Mesenchymal stem cell (in vitro differentiated cells and primary cell): ENCODE measurements around the gene CKAP4.

Experiments used
- DNase-seq: peaks from one replicate; pipeline ENCODE4 v3.0.0-alpha.2; 2013
- H2AFZ ChIP-seq: one replicate; pipeline ENCODE4 v1.6.1; 2013; ENCODE audit warnings: low read depth, mild to moderate bottlenecking, control low read depth, inconsistent platforms, low read length, moderate library complexity
- H2AK5ac ChIP-seq: 2 replicates; pipeline ENCODE4 v1.6.1; 2013; ENCODE audit warnings: low read length, moderate library complexity, mild to moderate bottlenecking, inconsistent platforms; ENCODE audit not compliant: severe bottlenecking
- H2BK120ac ChIP-seq: one replicate; pipeline ENCODE4 v1.6.1; 2013; ENCODE audit warnings: low read depth, mild to moderate bottlenecking, inconsistent platforms, low read length, moderate library complexity
- H2BK12ac ChIP-seq, 2 experiments: one replicate each; pipeline ENCODE4 v1.6.1; 2013; ENCODE audit warnings: inconsistent platforms in 2 of 2, low read length in 2 of 2, mild to moderate bottlenecking in 2 of 2, moderate library complexity in 2 of 2, control low read depth in 1 of 2
- H2BK15ac ChIP-seq: one replicate; pipeline ENCODE4 v1.6.1; 2013; ENCODE audit warnings: mild to moderate bottlenecking, low read depth, inconsistent platforms; ENCODE audit not compliant: poor library complexity, severe bottlenecking
- H2BK5ac ChIP-seq: 2 replicates; pipeline ENCODE4 v1.6.1; 2013; ENCODE audit warnings: low read depth, mild to moderate bottlenecking, low read length, control low read depth, inconsistent platforms; ENCODE audit not compliant: poor library complexity, severe bottlenecking
- H3K14ac ChIP-seq, 2 experiments: one replicate each; pipeline ENCODE4 v1.6.1; 2013; ENCODE audit warnings: inconsistent platforms in 2 of 2, low read length in 2 of 2, control low read depth in 1 of 2, mild to moderate bottlenecking in 1 of 2, moderate library complexity in 1 of 2
- H3K18ac ChIP-seq, 2 experiments: one replicate each; pipeline ENCODE4 v1.6.1; 2013; ENCODE audit warnings: inconsistent platforms in 2 of 2, low read length in 2 of 2, control low read depth in 1 of 2, low read depth in 1 of 2, mild to moderate bottlenecking in 1 of 2
- H3K23ac ChIP-seq, 2 experiments: one replicate each; pipeline ENCODE4 v1.6.1; 2013; ENCODE audit warnings: inconsistent platforms in 2 of 2, low read length in 2 of 2, mild to moderate bottlenecking in 2 of 2, moderate library complexity in 2 of 2, control low read depth in 1 of 2
- H3K27ac ChIP-seq: 2 replicates; pipeline ENCODE4 v1.5.1; 2013; ENCODE audit warnings: mild to moderate bottlenecking, moderate library complexity, low read length, control low read depth, inconsistent platforms; ENCODE audit not compliant: poor library complexity, severe bottlenecking
- H3K27me3 ChIP-seq, 2 experiments: 2 replicates each; pipeline versions ENCODE4 v1.6.1 to v1.7.0; 2013; ENCODE audit warnings: low read length in 2 of 2, mild to moderate bottlenecking in 2 of 2, moderate library complexity in 2 of 2, control low read depth in 1 of 2, inconsistent platforms in 1 of 2; ENCODE audit not compliant: control insufficient read depth in 1 of 2, insufficient read depth in 1 of 2
- H3K36me3 ChIP-seq, 2 experiments: 2 replicates each; pipeline versions ENCODE4 v1.6.1 to v1.7.0; 2013; ENCODE audit warnings: low read length in 2 of 2, control low read depth in 1 of 2, inconsistent platforms in 1 of 2, low read depth in 1 of 2, mild to moderate bottlenecking in 1 of 2; ENCODE audit not compliant: insufficient read depth in 2 of 2, control insufficient read depth in 1 of 2
- H3K4ac ChIP-seq, 2 experiments: one replicate each; pipeline ENCODE4 v1.6.1; 2013; ENCODE audit warnings: inconsistent platforms in 2 of 2, low read length in 2 of 2, mild to moderate bottlenecking in 2 of 2, moderate library complexity in 2 of 2, control low read depth in 1 of 2, low read depth in 1 of 2
- H3K4me1 ChIP-seq: 2 replicates; pipeline ENCODE4 v1.6.1; 2013; ENCODE audit warnings: low read depth, low read length, control low read depth; ENCODE audit not compliant: control insufficient read depth, insufficient read depth
- H3K4me2 ChIP-seq: 2 replicates; pipeline ENCODE4 v1.6.1; 2013; ENCODE audit warnings: low read length, mild to moderate bottlenecking, inconsistent platforms; ENCODE audit not compliant: poor library complexity, severe bottlenecking
- H3K4me3 ChIP-seq, 2 experiments: 2 replicates each; pipeline versions ENCODE4 v1.5.1 to v1.7.0; 2013; ENCODE audit warnings: low read length in 2 of 2, mild to moderate bottlenecking in 2 of 2, control low read depth in 1 of 2, low read depth in 1 of 2; ENCODE audit not compliant: insufficient read depth in 1 of 2
- H3K79me1 ChIP-seq: replicated peaks from 2 replicates; pipeline ENCODE4 v1.6.1; 2013; ENCODE audit warnings: mild to moderate bottlenecking, control low read depth, low read length, inconsistent platforms; ENCODE audit not compliant: poor library complexity, severe bottlenecking
- H3K9ac ChIP-seq: 2 replicates; pipeline ENCODE4 v1.7.0; 2013; ENCODE audit warnings: mild to moderate bottlenecking, low read length, moderate library complexity
- H3K9me3 ChIP-seq: 2 replicates; pipeline ENCODE4 v1.7.0; 2013; ENCODE audit warnings: mild to moderate bottlenecking, low read length; ENCODE audit not compliant: control insufficient read depth
- H4K8ac ChIP-seq: one replicate; pipeline ENCODE4 v1.6.1; 2013; ENCODE audit warnings: inconsistent platforms, mild to moderate bottlenecking, low read length, moderate library complexity
- H4K91ac ChIP-seq: one replicate; pipeline ENCODE4 v1.6.1; 2013; ENCODE audit warnings: mild to moderate bottlenecking, low read length, inconsistent platforms
- WGBS: methylation state at CpG from one replicate; pipeline ENCODE4 v1.1.7; 2013; ENCODE audit warnings: mixed read lengths; 5-methylcytosine and 5-hydroxymethylcytosine counted together

CKAP4 gene

DNA sequence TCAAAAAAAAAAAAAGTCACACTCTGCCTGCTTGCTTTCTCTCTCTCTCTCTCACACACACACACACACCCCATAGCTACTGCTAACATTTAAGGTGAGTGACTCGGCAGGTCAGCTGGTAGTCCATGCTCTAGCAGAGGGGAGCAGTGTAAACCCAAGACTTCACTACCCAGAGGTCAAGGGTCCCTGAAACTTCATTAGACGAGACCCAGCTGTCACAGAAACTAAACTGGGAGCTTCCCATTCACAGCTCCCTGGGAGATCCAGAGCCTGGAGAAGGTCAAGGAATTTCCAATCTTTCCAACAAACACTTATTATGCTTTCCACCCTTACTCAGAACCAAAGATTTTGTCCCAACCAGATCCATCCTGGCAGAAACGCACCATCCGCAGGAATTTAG is 33.2 kb downstream of the CKAP4 start:
- Histone ChIP-seq H3K18ac (no peak overlapping the region), H3K27me3 (peaks cover 5 to 7% of the 10 kb centered on the region in 2 experiments), H3K27ac (no peak overlapping the region), H3K4ac (no peak overlapping the region), H3K4me1 (no peaks in the 10 kb centered on the region), H3K4me2 (no peak overlapping the region), H2AK5ac (no peak overlapping the region), H2BK120ac (no peak overlapping the region), H2AFZ (no peak overlapping the region), H3K14ac (no peak overlapping the region), H2BK15ac (no peak overlapping the region), H3K9ac (no peak overlapping the region), H3K9me3 (peaks cover 26% of the 10 kb centered on the region), H2BK5ac (no peak overlapping the region), H3K79me1 (no peaks in the 10 kb centered on the region), H4K91ac (no peak overlapping the region), H2BK12ac (no peak overlapping the region), H4K8ac (no peak overlapping the region), H3K23ac (no peak overlapping the region), H3K4me3 (no peak overlapping the region), H3K36me3 (no peaks in the 10 kb centered on the region)
- DNase-seq, result peak; percentile 40
- WGBS, result 65% methylated on average over 4 of the region's 4 CpGs

DNA sequence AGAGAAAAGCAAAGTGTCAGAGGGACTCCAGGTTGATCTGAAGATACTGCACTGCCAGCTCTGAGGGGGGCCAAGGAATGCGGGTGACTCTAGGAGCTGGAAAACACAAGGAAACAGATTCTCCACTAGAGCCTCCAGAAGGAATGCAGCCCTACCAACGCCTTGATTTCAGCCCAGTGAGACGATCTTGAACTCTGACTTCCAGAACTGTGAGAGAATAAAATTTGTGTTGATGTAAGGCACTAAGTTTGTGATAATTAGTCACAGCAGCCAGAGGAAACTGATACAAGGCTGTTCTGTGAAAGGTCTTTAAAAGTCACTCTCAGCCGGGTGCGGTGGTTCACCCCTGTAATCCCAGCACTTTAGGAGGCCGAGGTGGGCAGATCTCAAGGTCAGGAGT is 34.2 kb downstream of the CKAP4 start:
- Histone ChIP-seq H4K8ac (no peak overlapping the region), H2AK5ac (no peak overlapping the region), H3K23ac (no peak overlapping the region), H4K91ac (no peak overlapping the region), H3K36me3 (no peaks in the 10 kb centered on the region), H2BK5ac (no peak overlapping the region), H3K9me3 (peaks cover 20% of the 10 kb centered on the region), H3K79me1 (no peaks in the 10 kb centered on the region), H3K9ac (no peak overlapping the region), H3K4me3 (no peak overlapping the region), H3K4me2 (no peak overlapping the region), H3K4me1 (no peaks in the 10 kb centered on the region), H2BK15ac (no peak overlapping the region), H2BK12ac (no peak overlapping the region), H3K14ac (no peak overlapping the region), H3K27me3 (peaks cover 5 to 7% of the 10 kb centered on the region in 2 experiments), H3K4ac (no peak overlapping the region), H2BK120ac (no peak overlapping the region), H3K18ac (no peak overlapping the region), H3K27ac (no peak overlapping the region), H2AFZ (no peak overlapping the region)
- 87% methylated on average over 6 of the region's 6 CpGs for WGBS
- no peak for DNase-seq

DNA sequence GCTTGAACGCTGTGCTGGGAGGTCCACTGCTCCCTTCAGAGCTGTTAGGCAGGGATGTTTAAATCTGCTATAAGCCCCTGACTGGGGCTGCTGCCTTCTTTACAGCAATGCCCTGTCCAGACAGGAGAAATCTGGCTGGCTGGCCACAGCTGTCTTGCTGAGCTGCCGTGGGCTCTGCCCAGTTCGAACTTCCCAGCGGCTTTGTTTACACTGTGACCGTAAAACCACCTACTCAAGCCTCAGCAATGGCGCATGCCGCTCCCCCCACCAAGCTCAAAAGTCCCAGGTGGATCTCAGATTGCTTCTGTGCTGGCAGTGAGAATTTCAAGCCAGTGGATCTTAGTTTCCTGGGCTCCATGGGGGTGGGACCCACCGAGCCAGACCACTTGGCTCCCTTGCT is 35.8 kb downstream of the CKAP4 start:
- Histone ChIP-seq H2BK12ac (no peak overlapping the region), H4K91ac (no peak overlapping the region), H3K9ac (no peak overlapping the region), H3K18ac (no peak overlapping the region), H3K36me3 (no peaks in the 10 kb centered on the region), H3K79me1 (no peaks in the 10 kb centered on the region), H3K27me3 (peaks cover 5 to 7% of the 10 kb centered on the region in 2 experiments), H3K27ac (no peak overlapping the region), H3K4me1 (no peaks in the 10 kb centered on the region), H3K4me3 (no peak overlapping the region), H3K14ac (no peak overlapping the region), H3K4me2 (no peak overlapping the region), H2BK15ac (no peak overlapping the region), H3K4ac (no peak overlapping the region), H2BK5ac (no peak overlapping the region), H2AK5ac (no peak overlapping the region), H2BK120ac (no peak overlapping the region), H3K9me3 (peaks cover 6% of the 10 kb centered on the region), H2AFZ (no peak overlapping the region), H4K8ac (no peak overlapping the region), H3K23ac (no peak overlapping the region)
- WGBS, result 77% methylated on average over 8 of the region's 8 CpGs
- no peak for DNase-seq

DNA sequence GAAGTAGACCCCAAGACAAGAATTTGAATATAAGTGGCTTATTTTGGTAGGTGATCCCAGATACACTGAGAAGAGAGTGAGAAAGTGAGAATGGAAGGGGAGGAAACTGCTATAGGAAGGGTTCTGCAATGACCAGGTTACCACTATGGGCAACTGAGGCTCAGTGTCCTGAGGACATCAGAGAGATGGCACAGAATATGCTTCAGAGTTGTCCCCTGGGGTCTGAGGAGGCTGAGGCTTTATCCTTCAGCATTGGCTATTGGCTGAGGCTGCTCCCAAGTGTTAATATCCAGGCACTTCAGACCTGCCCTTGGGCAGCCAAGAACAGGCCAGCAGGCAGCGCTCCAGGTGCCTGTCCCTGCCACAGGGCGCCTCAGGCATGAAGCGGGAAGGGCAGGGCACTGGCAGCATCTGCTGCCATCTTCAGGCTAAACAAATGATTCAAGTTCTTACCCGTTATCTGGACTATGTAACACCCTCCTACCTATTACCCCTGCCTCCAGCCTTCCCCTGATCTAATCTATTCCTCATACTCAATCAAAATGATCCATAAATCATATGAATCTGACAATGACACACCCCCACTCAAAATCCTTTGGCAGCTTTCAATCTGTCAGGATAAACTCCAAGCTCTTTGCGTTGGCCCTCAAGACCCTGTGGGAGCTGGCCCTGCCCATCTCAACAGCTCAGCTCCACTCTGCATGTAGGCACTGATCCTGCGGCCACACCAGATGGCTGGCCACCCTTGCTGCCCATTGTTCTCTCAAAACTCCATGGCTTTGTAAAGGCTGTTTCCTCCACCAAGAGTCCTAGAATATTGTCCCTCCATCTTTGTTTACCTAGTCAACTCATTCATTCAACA is 42.4 kb downstream of the CKAP4 start:
- no peak overlapping the region for H3K4me2 ChIP-seq
- H2BK120ac ChIP-seq, result no peak overlapping the region
- H2BK15ac ChIP-seq, result no peak overlapping the region
- no peak overlapping the region for H2AK5ac ChIP-seq
- H3K23ac ChIP-seq, result no peak overlapping the region
- H3K79me1 ChIP-seq, result no peaks in the 10 kb centered on the region
- WGBS, result 30% methylated on average over 6 of the region's 6 CpGs
- H4K91ac ChIP-seq, result no peak overlapping the region
- H3K9ac ChIP-seq, result no peak overlapping the region
- no peak overlapping the region for H3K27ac ChIP-seq
- no peak overlapping the region for H3K4ac ChIP-seq
- H3K27me3 ChIP-seq, result no peaks in the 10 kb centered on the region
- no peak overlapping the region for H2BK12ac ChIP-seq
- no peak overlapping the region for H3K4me3 ChIP-seq
- H2BK5ac ChIP-seq, result no peak overlapping the region
- no peak overlapping the region for H3K18ac ChIP-seq
- H2AFZ ChIP-seq, result no peak overlapping the region
- no peak overlapping the region for H3K14ac ChIP-seq
- no peaks in the 10 kb centered on the region for H3K36me3 ChIP-seq
- H3K4me1 ChIP-seq, result no peaks in the 10 kb centered on the region
- DNase-seq, result no peak
- H3K9me3 ChIP-seq, result no peaks in the 10 kb centered on the region
- no peak overlapping the region for H4K8ac ChIP-seq
